Glomerular endothelial cell (primary cell): ENCODE data around the gene CSTF3. TPM values are rescaled to one million over a fixed set of nuclear protein-coding genes. Genes with fewer than 3 reads are reported as not detected.
"Not testable (repeated sequence)": the region's sequence is repeated elsewhere in the genome, so short reads cannot be mapped to it uniquely, and the experiment has no call there.

ENCODE experiments used
- DNase-seq: peaks from one replicate; pipeline ENCODE4 v3.0.0-alpha.2; 2011; ENCODE audit warnings: low read depth, low spot score; ENCODE audit errors: extremely low read depth
- total RNA-seq: library from RNA; depleted of rRNA; stranded (reverse); fragments of >200 nt; gene quantifications from 2 replicates; pipeline ENCODE4 v1.2.3, GENCODE V29; 2015

Gene CSTF3
- total RNA-seq, 1 donor from 2014 or later, result 24.4 TPM

GRCh38 chr11:33162831-33163230 is 1.6 kb upstream of the CSTF3 start:
- DNase-seq, result no peak

GRCh38 chr11:33160587-33160986 is 693 bp downstream of the CSTF3 start:
- DNase-seq, result no peak

DNA sequence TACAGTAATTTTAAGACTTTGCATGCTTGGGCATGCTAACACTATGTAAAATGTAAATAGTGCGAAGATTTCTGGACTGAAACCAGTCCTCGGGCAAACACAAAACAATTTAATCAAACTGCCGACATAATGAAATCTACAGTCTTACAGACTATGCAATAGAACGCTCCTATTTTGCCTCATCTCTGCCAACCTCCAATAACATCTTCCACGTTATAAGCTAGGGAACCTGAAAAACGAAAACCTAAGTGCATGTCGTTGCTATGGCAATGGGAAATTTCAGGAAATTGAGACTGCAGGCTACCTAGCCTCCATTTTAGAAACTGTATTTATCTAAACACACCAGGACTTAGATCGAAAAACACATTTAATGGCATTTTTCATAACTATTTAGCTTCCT is 1.1 kb downstream of the CSTF3 start:
- no peak for DNase-seq

DNA sequence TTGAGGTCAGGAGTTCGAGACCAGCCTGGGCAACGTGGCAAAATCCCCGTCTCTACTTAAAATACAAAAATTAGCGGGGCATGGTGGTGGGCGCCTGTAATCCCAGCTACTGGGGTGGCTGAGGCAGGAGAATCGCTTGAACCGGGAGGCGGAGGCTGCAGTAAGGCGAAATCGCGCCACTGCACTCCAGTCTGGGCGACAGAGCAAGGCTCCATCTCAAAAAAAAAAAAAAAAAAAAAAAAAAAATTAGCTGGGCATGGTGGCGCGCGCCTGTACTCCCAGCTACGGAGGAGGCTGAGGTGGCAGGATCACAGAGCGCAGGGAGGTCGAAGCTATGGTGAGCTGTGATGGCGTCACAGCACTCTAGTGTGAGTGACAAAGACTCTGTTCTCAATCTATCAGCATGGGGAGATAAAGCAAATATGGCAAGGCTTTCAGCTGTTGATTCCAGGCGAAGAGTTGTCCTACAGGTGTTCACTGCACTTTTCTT is 1.9 kb downstream of the CSTF3 start:
- not testable (repeated sequence) for DNase-seq

GRCh38 chr11:33158596-33159275 is 2.5 kb downstream of the CSTF3 start:
- no peak for DNase-seq

DNA sequence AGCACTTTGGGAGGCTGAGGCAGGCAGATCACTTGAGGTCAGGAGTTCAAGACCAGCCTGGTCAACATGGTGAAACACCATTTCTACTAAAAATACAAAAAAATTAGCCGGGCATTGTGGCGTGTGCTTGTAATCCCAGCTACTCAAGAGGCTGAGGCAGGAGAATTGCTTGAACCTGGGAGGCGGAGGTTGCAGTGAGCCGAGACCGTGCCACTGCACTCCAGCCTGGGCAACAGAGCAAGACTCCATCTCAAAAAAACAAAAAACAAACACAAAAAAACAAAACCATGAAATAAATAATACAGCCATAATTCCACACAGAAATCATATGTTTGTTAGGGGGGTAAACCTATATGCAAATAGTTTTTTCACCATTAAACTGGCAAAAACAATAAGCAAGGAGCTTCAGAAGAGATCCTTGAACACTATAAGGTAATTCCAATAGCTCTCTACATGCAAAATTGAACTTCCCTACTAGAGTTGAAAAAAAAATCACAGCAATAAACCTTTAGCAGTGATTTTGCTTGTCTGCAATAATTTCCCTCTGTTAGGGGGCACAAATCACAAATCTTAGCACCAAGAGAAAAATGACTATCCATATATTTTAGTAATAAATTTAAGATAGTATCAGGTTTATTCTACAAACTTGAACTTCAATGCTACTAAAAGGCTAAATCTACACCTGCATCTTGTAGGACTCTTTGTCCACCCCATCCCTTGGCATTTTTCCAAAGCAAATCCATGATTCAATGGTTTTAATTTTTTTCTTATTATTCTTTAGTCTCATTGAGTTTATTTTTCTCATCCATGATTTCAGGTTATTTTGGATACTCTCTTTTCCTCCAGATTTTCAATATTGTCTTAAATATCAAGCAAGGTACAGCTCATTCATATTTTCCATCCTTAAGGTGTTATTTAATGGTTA is 3.9 kb downstream of the CSTF3 start:
- no peak for DNase-seq

- DNase-seq, result no peak
Measured at GRCh38 chr11:33151399-33151798, 9.9 kb downstream of the CSTF3 start.

- DNase-seq, result no peak
Measured at GRCh38 chr11:33147559-33147958, 13.7 kb downstream of the CSTF3 start.

DNA sequence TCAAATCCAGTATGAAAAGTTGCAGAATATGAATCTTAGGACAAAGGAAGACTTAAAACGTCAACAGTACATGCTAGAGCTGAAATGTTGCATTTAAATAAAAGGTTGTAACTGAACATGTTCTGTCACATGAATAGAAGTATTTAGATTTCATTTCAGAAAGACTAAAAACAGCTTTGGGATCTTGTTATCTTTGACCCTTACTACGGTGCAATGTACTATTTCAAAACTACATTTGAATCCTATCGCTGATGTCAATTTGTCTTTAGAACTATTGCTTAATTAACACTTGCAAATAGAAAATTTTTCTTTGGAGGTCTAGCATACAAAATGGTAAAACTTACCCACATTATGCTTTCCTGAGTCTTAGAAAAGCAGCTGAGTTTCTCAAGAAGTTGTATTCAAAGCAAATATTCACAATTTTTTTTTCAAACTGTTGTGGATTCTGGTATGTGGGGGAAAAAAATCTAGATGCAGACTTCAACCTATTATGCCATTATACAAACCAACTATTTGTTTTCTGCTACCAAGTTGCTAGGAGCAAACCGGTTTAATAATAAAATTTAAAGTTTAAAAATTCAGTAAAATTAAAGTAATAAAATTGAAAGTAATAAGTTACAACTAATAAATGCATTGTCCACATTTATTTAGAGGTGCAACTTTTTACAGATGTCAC is 25.4 kb downstream of the CSTF3 start:
- DNase-seq, result no peak

DNA sequence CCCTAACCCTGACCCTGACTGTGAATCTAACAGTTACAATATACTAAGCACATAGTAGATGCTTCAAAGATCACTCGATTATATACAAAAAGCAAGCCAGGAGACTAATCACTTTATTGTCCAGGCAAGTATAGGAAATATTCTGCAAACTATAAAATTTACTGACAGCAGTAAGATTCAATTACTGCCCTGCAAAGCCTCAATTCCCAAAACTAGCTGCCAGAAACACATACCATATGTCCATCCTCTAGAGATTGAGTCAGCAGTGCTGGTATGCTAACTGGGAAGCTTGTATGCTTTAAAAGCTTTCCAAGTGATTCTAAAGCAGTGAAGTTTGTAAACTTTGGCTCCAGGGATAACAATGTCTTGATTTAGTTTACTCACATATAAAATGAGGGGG is 26.1 kb downstream of the CSTF3 start:
- no peak for DNase-seq

DNA sequence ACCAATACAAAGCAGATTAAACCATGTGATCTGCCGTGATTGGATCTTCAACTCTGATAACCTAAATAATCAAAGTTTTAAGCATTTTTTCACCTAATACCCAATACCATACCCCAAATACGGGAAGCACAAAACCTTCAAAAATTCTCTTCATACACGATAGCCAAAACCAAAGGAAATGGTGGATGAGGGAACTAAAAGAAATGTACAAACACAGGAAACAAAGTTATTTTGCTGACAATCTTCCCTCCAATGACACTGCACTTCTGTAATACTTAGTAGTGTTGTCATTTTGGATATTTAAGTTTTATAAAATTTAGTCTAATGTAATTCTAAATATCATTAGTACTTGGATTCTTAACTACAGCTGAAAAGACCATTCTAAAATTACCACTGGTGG is 27.0 kb downstream of the CSTF3 start:
- no peak for DNase-seq

DNA sequence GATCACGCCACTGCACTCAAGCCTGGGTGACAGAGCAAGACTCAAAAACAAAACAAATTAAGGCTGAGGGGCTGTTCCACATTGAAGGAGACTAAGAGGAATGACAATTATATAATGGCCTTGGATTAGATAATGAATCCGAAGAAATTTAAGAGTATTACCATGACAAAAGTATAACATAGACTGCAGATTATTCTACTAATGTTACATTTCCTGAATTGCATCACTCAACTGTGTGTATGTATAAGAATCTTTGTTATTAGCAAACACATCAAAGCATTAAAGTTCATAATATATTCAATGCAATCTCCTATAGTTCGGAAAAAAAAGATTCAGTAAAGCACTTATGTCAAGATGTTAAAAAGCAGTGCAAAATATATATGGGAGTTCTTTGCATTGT is 27.5 kb downstream of the CSTF3 start:
- DNase-seq, result no peak

GRCh38 chr11:33132510-33132909 is 28.8 kb downstream of the CSTF3 start:
- DNase-seq, result no peak

DNA sequence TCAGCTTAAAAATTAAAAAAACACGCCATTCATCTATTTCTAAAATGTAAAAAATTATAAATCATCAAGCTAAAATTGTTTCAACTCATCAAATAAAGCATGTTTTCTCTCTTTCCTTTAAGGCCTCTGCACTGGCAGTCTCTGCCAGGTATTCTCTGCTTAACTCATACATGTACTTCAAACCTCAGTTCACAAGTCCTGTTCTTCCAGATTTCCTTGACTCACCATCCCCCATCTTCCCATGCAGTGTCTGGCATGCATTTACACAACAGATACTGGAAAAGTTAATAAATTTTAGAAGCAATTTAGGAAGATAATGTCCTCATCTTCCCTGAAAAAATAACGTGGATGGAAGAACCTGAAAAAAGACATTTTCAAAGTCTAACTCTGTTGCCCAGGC is 32.5 kb downstream of the CSTF3 start:
- DNase-seq, result no peak

- DNase-seq, result no peak
Measured at GRCh38 chr11:33125611-33126010, 35.7 kb downstream of the CSTF3 start.

DNA sequence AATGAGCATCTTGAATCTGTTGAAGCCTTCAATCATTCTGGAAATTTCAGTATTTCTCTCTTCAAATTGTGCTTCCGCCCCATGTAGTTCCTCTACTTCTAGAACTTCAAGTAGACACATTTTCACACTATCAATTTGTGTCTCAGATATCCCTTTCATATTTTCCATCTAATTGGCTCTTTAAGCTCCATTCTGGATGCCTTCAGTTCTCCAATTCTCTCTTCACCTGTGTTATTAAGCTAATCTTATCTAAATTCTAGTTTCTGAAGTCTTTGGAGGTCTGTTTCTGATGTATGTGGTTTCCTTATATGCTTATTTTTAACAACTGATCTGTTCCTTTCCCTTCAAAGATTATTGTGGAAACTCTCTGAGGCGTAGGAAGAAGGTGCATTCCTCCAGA is 36.3 kb downstream of the CSTF3 start:
- DNase-seq, result no peak

GRCh38 chr11:33122696-33123095 is 38.6 kb downstream of the CSTF3 start:
- DNase-seq, result not testable (repeated sequence)

DNA sequence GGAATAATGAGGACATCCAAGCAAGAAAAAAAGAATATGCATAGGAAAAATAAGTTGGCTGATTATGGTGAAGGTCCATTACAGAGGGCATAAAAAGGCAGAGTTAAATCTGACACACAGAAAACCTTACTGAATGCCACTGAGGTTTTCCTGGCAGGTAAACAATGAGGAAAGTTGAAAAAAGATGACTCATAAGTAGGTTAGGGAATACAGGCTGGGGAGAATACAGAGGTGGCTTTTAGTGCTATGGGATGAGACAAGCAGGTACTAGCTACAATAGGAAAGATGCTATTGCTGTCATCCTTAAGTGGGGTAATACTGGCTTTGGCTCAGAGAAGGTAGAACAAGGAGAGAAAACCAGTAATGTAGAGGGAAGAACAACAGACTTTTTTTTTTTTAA is 44.7 kb downstream of the CSTF3 start:
- no peak for DNase-seq

DNA sequence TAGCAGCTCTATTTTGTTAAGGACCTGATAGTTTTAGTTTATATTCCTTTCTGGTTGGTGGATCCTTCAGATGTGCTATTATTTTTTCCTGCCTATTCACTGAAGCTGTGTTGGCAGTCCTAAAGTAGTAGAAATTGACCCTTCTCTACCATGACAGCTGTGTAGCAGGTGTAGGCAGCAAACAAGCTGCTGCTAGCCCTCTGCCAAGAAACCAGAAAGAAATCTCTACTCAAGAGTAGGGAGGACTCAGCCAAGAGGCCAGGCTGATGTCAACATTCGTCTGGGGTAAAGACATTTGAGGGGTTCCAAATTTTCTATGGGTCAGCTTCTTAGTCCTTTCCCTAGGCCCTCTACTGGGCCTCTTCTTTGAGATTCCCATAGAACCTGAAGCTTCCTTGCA is 51.2 kb downstream of the CSTF3 start:
- no peak for DNase-seq

DNA sequence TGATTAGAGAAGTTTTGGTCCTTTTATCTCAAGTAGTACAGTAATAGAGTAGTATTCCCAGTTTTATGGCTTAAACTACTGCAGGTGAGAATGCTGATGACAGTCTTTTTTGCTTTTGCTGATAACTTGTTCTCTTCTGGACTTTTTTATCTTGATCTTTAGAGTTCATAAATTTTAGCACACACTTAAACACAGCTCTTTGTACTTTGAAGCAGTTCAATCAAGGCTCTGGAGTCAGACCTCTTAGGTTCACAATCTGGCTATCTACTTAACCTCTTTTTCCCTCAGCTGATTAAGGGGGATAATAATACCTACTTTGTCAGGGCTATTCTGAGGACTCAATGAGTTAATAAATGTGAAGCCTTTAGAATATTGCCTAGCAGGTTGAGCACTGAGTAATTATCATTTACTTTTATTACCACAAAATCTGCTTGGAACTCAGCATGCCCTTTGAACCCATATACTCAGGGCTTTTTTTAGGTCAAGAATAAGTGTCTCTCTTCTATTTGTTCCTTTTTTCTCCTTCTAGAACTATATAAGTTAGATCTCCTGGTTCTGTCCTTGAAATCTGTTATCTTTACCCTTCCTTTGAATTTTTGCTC is 51.9 kb downstream of the CSTF3 start:
- no peak for DNase-seq

GRCh38 chr11:33103836-33104235 is 57.4 kb downstream of the CSTF3 start:
- DNase-seq, result no peak
